ENCODE data around the gene CDRT15.
"Not testable (repeated sequence)": the region's sequence is repeated elsewhere in the genome, so short reads cannot be mapped to it uniquely, and the experiment has no call there.

CDRT15 gene

DNA sequence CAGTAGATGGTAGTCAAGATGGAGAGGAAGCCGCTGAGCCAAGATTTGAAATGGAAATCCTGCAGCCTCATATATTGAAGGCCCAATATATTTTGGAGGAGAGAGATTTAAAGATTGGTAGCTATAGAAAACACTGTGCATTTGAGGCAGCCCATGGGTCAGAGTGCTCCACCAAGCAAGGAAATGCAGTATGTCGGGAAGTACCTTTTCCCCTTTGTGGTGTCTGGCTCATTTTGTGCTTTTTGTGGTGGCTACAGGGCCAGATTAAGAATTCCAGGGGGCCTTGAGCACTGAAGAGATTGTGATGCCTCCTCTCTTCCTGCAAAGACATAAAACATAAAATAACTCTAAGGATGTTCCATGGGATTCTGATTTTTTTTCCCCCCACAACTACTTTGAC is 39.6 kb downstream of the CDRT15 start:
- TF ChIP-seq, protein P1, sequence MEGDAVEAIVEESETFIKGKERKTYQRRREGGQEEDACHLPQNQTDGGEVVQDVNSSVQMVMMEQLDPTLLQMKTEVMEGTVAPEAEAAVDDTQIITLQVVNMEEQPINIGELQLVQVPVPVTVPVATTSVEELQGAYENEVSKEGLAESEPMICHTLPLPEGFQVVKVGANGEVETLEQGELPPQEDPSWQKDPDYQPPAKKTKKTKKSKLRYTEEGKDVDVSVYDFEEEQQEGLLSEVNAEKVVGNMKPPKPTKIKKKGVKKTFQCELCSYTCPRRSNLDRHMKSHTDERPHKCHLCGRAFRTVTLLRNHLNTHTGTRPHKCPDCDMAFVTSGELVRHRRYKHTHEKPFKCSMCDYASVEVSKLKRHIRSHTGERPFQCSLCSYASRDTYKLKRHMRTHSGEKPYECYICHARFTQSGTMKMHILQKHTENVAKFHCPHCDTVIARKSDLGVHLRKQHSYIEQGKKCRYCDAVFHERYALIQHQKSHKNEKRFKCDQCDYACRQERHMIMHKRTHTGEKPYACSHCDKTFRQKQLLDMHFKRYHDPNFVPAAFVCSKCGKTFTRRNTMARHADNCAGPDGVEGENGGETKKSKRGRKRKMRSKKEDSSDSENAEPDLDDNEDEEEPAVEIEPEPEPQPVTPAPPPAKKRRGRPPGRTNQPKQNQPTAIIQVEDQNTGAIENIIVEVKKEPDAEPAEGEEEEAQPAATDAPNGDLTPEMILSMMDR (IDR thresholded peaks at IDR 0.05; ENCODE audit: low read depth, low read length): no peak
- H3K4me1 ChIP-seq: no peaks in the 10 kb centered on the region; the same call in 1 of the 2 replicates
- no peaks in the 10 kb centered on the region for H3K9me3 ChIP-seq

DNA sequence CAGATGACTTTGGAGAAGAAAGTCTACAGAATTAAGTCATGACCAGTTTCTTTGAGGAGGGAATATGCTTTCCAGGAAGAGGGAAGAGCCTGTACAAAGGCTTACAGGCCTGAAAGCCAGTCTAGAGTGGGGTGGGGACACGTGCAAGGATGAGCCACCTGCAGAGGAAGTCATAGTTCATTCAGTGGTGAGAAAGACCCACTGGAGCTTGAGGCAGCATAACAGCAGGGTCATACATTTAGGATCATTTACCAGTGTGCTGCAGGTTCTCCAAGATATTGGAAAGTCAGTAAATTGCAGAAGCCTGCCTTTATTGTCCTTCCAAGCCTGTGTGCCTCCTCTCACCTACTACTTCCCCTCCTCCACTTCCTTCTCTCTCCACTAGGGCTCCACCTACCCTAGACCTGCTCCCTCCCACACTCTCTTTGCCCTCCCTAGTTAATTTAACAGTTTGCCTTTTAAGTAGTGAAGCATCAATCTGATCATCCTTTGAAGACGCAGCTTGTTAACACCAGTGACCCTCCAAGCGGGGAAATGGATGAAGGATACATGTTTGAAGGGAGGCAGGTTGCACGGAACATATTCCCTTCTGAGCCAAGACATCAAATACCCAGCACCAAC is 40.2 kb downstream of the CDRT15 start:
- Histone ChIP-seq H3K27me3 (no peaks in the 10 kb centered on the region), H3K9me3 (no peaks in the 10 kb centered on the region), H3K4me1 (no peaks in the 10 kb centered on the region; the same call in 1 of the 2 replicates), H3K4me3 (ENCODE audit: low read depth, low read length) (no peak overlapping the region), H3K36me3 (no peaks in the 10 kb centered on the region)
- TF ChIP-seq, protein P1 (IDR thresholded peaks at IDR 0.05; ENCODE audit: low read depth, low read length): peak; percentile 30
- DNase-seq: no peak

More for the DNA sequence above, 39.6 kb downstream of the CDRT15 start:
- no peaks in the 10 kb centered on the region for H3K27me3 ChIP-seq
- DNase-seq: no peak
- H3K4me3 ChIP-seq (ENCODE audit: low read depth, low read length): no peak overlapping the region
- no peaks in the 10 kb centered on the region for H3K36me3 ChIP-seq

DNA sequence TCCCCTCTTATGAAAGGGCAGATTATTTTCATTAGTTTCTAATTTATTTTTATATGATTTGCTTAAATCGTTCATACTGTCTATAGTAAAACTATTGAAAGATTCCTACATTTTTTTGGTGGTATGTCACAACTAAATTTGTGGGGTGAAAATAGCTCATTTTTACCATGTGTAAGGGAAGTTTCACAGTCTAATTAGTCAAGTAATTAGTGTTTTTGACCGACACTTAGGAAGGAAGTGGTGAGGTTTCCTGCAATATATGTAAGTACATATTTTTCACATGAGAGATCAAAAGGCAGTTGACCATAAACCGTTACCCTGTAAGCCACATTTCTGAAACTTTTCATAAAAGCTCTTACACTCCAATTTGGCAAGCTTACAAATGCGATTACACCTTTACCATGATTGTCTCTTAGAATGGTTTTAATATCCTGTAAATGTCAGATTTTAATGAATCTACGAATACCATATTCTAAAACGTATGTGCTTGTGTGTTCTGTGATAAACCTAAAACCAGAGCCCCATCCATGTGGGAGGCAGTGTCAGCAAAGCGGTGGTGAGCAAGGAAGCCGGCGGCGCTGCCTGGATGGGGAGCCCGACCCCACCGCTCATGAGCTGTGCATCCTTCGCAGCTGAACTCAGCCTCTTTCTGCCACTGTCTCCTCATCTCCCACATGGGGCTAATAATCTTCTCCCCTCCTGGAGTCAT is 43.9 kb downstream of the CDRT15 start:
- H3K36me3 ChIP-seq; H3K9me3 ChIP-seq; H3K4me1 ChIP-seq; H3K27me3 ChIP-seq; DNase-seq; H3K4me3 ChIP-seq (ENCODE audit: low read depth, low read length): not testable (repeated sequence)

DNA sequence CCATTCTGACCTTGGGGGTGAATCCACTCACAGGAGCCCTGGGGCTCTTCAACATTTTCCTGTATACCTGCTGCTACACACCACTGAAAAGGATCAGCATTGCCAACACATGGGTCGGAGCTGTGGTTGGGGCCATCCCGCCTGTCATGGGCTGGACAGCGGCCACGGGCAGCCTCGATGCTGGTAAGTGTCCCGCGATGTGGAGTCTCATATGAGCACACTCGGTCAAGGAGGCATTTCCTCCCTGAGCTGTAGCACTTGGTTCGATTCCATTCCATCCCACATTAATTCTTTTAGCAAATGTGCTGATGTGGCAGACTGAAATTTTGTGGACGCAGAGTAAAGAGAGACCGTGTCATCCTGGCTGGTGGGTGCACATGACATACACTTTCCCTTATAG is 44.6 kb downstream of the CDRT15 start:
- DNase-seq; H3K36me3 ChIP-seq; H3K9me3 ChIP-seq; H3K27me3 ChIP-seq; H3K4me1 ChIP-seq; H3K4me3 ChIP-seq (ENCODE audit: low read depth, low read length): not testable (repeated sequence)

DNA sequence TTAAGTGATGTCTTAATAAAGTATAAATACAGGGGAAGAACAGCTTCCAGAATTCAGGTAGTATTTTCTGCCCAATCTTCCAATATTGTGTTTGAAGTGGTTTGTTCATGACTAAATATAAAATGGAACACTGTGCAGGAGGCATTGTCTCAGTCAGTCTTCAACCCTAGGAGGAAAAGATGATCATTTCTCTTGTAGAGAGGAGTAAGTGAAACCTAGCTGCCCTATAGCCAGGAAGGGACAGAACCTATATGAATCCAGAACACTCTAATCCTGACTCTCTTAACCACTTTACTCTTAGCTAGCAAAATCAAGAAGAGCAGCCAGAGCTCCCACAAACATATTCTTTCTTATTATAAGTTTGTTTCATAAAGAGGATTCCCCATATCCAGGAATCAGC is 45.2 kb downstream of the CDRT15 start:
- DNase-seq; H3K4me1 ChIP-seq; H3K27me3 ChIP-seq; H3K4me3 ChIP-seq (ENCODE audit: low read depth, low read length); H3K9me3 ChIP-seq; H3K36me3 ChIP-seq: not testable (repeated sequence)

DNA sequence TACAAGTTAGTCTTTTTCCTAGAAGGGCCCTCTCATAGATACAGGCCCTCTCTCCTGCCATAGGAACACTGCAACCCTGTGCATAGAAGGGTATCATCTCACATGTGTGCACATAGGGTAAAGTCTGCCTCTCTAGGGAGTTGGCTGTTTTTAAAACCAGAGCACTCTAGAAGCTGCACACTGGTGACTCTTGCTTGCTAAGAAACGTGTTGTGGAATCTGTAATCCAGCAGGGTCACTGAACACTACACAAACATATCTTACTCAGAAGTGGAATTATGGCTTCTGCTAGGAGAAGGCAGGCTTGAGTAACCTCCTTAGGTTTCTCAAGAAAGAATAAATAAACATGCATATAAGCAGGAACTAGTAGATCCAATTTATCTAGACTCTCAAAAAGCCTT is 45.9 kb downstream of the CDRT15 start:
- not testable (repeated sequence) for H3K36me3 ChIP-seq; DNase-seq; H3K9me3 ChIP-seq; H3K4me1 ChIP-seq; H3K27me3 ChIP-seq; H3K4me3 ChIP-seq (ENCODE audit: low read depth, low read length)

DNA sequence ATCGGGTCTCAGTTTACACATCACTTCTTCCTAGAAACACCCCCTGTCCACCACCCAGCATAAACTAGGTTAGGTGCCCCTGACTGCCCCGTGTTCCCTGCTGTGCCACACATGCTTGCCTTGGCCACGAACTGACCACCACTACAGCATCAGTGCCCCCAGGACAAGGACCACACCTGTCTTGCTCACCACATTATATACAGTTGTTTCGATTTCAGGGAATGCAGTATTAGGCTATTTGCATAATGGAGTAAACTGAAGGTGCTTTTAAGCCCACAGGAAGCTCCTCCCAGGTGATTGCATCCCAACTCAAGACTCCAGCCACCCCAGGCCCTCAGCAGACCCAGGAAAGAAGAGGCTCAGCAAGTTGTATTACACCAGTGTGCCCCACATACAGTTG is 50.2 kb downstream of the CDRT15 start:
- not testable (repeated sequence) for DNase-seq; H3K9me3 ChIP-seq; H3K4me3 ChIP-seq (ENCODE audit: low read depth, low read length); H3K27me3 ChIP-seq; H3K36me3 ChIP-seq; H3K4me1 ChIP-seq
